NCI-H526 (cell line): ENCODE data around the gene MACROD2.

Source experiments
- DNase-seq, 2 experiments: peaks; one replicate each; lab custom pipeline; 2025; lab: John Stamatoyannopoulos, UW

The MACROD2 gene

DNA sequence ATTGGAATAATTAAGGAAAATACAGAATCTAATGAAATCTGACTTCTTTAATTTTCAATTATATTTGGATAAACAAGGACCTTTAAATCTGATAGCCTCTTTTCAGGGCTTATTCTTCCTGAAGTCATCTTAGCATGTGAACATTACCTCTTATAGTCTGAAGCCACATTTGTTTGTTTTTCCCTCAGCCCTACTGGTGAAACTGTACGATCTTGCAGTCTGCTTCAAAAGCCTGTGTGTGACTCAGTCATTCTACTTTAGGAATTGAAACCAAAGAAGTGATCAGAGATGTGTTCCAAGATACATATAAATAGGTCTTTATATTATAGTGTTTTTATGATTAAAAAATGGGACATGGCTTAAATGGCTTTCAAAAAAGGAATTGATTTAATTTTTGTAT is 67.5 kb downstream of the MACROD2 start:
- no peak for DNase-seq

DNA sequence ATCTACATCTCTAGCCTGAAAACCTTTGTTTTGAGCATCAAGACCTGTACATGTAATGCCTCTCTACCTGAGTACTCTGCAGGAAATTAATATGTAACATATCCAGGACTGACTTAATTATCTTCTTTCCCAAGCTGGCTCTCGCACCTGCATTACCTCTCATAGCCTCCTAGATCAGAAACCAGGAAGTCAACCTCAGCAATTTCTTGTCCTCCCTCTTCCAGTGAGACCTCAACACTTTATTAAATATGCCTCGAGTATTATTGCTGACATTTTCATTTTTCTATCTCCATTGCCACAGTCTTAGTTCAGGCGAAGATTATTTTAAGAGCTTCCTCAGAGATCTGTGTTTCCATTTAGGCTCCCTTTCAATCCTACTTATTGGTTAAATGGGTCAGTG is 69.0 kb downstream of the MACROD2 start:
- DNase-seq = no peak

GRCh38 chr20:14064921-14065320 is 69.6 kb downstream of the MACROD2 start:
- no peak for DNase-seq

- DNase-seq = no peak
Measured at GRCh38 chr20:14065774-14066173, 70.5 kb downstream of the MACROD2 start.

DNA sequence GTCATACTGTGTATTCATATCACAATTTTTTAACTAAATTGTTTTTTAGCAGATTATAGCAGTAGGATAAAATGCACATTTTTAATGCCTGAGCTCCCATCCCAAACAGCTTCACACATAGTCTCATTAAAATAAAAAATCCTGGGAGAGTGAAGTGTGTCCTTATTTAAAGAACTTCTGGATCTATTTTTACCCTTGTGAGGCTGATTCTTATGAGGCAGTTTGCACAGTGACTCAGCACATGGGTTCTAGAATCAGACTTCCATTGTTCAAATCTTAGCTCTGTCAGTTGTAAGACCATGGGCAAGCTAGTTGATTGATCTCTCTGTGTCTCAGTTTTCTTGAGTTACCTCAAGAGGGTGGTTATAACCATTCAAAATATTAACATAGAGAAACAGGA is 72.3 kb downstream of the MACROD2 start:
- no peak for DNase-seq

DNA sequence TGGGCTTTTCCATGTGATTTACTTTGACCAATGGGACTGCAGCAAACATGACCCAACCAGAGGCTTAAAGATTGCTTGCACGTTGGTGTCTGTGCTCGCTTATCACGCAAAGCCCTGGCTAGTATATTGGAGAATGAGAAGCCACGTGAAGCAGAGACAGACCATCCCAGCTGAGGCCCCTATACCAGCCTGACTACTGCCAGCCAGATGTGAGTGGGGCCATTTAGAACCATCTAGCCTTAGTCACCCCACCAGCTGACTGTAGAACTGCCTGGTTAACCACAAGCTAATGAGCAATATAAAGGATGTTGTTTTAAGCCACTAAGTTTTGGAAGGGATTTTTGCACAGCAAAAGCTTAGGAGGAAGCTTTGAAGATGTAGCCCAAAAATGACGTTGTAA is 74.5 kb downstream of the MACROD2 start:
- DNase-seq = no peak

DNA sequence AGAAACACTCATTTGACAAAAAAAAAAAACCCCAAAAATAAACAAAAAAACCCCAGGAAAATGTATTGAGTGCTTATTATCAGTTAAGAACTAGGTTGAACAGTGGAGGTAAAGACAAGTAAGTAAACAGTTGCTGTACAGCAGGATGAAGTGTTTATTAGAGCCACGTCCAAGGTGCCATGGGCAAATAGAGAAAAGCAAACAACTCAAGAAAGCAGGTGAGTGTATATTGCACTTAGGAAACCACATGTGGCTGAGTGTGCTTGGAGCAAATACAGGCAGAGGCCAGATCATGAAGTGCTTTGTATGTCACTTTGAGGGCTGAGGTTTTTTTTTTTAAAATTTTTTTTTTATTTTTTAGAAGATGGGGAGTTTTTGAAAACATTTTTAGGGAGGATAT is 98.3 kb downstream of the MACROD2 start:
- DNase-seq = no peak

DNA sequence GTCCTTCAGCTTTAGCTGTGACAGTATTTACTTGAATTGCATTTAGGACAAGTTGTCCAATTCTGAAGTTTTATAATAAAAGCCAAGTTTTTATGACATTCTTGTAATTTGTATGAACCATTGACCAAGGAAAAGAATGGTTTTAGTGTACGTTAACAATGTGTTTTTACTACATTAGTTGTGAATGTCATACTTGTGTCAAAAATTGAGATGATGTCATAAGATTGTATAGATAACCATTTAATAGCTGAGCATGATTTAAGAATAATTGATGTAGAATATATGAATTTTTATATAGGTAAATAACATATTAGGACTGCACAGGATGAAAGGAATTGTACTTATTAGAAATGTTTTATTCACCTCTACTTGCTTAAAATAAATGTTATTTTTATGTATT is 102.9 kb downstream of the MACROD2 start:
- no peak for DNase-seq

DNA sequence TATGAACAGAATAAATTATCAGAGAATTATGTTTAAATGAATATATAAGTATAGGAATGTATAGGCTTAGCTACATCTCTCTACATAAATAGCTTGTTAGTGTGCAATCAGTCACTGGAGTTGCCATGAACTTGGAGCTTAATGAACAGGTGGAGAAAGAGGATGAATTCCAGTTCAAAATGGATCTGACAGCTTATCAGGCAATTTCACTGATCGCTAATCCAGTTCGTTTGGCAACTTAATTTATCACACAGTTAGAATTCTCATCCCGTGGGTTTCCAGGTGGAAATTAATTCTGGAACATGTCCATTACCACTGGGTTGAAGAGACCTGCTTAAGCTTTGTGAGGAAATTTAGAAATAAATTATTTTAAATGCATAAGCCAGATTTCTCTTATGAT is 118.1 kb downstream of the MACROD2 start:
- DNase-seq = no peak

- no peak for DNase-seq
Measured at GRCh38 chr20:14114065-14114704, 118.9 kb downstream of the MACROD2 start.

DNA sequence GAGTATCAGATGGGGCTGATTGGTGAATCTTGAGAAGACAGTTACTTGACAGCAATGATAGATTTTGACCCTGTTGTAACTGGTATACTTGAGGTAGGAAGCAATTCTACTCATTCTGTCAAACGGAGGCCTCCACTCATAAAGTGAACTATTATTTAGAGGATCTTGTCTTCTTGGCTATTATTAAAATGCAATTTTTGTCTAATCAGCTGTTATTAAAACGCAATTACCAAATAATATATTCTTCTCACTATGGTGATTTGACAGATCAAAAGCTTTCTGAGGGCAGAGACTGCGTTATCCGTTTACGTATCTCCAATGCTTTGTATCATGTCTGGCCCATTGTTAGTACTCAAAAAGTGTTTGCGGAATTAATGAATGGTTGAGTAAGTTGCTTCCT is 120.7 kb downstream of the MACROD2 start:
- DNase-seq = no peak

DNA sequence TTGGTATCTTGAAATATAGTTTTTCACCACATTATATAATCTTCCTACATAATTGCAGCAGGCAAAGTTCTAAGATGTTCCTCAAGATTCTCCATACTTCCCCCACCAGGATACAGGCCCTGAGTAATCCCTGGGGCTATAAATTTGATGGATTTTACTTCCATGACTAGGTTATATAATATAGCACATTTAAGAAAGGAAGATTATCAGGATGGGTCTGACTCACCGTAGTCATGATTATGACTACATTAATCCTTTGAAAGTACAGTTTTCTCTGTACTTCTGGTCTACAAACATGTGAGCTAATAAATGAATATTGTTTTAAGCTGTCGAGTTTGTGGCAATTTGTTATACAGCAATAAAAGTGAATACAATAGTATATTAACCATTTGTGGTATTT is 122.5 kb downstream of the MACROD2 start:
- DNase-seq = no peak

DNA sequence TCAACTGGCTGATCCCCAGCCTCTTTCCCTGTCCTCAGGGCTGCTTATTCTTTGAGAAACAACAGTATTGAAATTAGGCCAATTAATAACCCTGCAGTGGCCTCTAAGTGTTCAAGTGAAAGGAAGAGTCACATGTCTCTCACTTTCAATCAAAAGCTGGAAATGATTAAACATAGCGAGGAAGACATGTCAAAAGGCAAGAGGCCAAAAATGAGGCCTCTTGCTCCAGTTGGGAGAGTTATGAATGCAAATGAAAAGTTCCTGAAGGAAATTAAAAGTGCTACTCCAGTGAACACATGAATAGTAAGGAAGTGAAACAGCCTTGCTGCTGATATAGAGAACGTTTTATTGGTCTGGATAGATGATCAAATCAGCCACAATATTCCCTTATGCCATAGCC is 131.5 kb downstream of the MACROD2 start:
- DNase-seq = no peak

- DNase-seq = peak in 1 of 2 experiments; percentile 50
Measured at GRCh38 chr20:14127514-14128223, 132.4 kb downstream of the MACROD2 start.

GRCh38 chr20:14134004-14134403 is 138.7 kb downstream of the MACROD2 start:
- no peak for DNase-seq

GRCh38 chr20:14142171-14142570 is 146.9 kb downstream of the MACROD2 start:
- peak; percentile 69 to 81 for DNase-seq

DNA sequence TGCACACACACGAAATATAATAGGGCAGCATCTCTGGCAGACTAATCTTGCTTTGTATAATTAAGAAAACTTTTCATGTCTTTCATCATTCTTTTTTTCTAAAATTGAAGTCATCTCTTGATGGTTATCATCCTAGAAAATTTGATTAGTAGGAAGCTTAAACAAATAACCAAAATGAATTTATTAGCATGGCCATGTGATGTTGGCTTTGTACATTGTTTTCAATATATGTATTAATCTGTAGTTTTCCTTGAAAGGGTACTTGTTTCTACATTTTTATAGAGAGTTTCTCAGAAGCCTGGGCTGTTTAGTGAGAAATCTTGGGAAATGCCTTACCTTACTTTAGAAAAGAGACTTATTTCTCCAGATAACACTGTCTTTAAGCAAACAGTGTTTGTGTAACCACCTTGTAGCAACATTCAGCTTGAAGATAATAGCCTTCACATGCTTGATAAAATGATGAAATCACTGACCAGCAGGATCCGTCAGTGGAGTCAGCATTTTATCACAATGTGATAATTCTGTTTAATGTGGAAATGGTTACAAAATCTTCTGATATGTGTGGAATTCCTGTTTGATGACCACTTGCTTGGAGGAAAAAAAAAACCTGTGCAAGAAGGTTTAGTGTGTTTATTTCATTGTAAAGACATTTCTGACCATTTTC is 147.8 kb downstream of the MACROD2 start:
- DNase-seq = no peak

- DNase-seq = no peak
Measured at GRCh38 chr20:14148042-14148441, 152.7 kb downstream of the MACROD2 start.

GRCh38 chr20:14155361-14155760 is 160.0 kb downstream of the MACROD2 start:
- no peak for DNase-seq

DNA sequence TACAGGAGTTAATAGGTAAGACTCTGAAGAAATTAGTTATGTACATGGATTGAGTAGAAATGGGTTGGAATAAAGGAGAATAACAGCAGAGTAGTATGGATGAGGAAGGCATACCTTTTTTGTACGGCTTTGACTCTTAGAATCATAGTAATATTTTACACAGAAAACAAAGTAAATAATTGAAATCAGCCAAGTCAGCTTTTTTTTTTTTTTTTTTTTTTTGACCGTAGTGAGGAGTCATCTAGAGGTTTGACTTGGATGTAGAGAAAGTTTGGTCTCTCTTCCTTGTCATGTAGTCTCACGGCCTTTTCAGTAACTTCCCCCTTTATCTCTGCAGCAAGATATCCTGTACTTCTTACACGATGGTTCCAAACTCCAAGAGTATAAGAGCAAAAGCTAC is 183.2 kb downstream of the MACROD2 start:
- DNase-seq = no peak

DNA sequence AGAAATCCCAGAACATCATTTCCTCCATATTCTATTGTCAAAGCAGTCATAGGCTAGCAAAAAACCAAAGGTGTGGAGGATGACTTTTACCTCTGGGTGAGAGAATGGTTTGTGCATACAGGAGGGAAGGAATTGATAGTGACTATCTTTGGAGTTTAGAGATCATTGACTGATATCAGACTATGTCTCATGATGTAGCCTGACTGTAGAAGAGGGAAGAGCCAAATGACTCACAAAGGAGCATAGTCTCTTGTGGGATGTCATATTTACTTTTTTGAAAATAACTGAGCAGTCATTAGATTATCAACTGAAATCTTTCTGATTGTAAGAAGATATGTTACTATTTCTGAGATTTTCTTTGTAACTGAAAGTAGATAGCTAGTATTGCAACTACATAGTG is 183.6 kb downstream of the MACROD2 start:
- DNase-seq = no peak

DNA sequence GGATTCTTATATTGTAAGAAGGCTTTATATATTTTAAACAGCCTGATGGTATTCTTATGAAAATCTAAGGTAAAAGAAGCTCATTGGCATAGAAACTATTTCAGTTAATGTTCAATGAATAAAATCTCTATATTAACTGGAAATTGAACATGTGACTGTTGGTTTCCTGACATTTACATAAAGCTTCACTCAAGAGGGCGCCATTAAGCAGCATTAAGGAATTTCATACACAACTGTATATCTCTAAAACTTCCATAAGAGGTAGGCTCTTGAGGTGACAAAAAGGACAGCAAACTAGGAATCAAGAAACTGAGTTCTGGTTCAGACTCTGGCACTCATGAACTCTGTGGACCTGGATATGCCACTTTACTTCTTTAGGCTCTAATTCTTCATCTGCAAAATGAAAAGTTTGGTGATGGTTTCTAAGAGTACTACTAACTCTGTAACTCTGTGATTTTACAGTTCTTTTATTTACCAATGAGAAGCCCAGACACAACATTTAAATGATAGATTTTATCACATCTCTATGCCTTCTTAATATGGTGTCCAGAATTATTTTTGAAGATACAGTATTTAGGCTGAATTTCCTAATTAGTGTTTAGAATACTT is 194.6 kb downstream of the MACROD2 start:
- DNase-seq = peak; percentile 18 to 60

- no peak for DNase-seq
Measured at GRCh38 chr20:14191559-14191958, 196.2 kb downstream of the MACROD2 start.
